Smooth muscle cell (in vitro differentiated cells): Measurements from ENCODE around the gene MAP6. TPM values are rescaled to one million over a fixed set of nuclear protein-coding genes. Genes with fewer than 3 reads are reported as not detected.

Source experiments
- DNase-seq: peaks from one replicate; lab custom pipeline; 2025; ENCODE audit not compliant: unreplicated experiment; lab: John Stamatoyannopoulos, UW
- H2AFZ ChIP-seq: fragments of 200-600 bp; sonication (generic); 2 replicates; pipeline ENCODE4 v1.6.0; 2016; ENCODE audit warnings: antibody characterized with exemption, low read depth, mild to moderate bottlenecking
- H3F3A ChIP-seq: fragments of 200-600 bp; sonication (generic); 2 replicates; pipeline ENCODE4 v1.6.0; 2017; ENCODE audit warnings: antibody characterized with exemption, low read depth
- H3K27ac ChIP-seq: fragments of 200-600 bp; sonication (generic); 2 replicates; pipeline ENCODE4 v1.5.1; 2016; ENCODE audit warnings: low read depth, mild to moderate bottlenecking
- H3K27me3 ChIP-seq: fragments of 200-600 bp; sonication (generic); 2 replicates; pipeline ENCODE4 v1.6.1; 2016; ENCODE audit warnings: low read depth, mild to moderate bottlenecking
- H3K36me3 ChIP-seq: fragments of 200-600 bp; sonication (generic); 2 replicates; pipeline ENCODE4 v1.5.1; 2016; ENCODE audit warnings: low read depth
- H3K4me1 ChIP-seq: fragments of 200-600 bp; sonication (generic); 2 replicates; pipeline ENCODE4 v1.5.1; 2016; ENCODE audit warnings: low read depth
- H3K4me2 ChIP-seq: fragments of 200-600 bp; sonication (generic); 2 replicates; pipeline ENCODE4 v1.6.0; 2016; ENCODE audit warnings: mild to moderate bottlenecking
- H3K4me3 ChIP-seq: fragments of 200-600 bp; sonication (generic); 2 replicates; pipeline ENCODE4 v1.5.1; 2016; ENCODE audit warnings: mild to moderate bottlenecking
- H3K79me2 ChIP-seq: fragments of 200-600 bp; sonication (generic); 2 replicates; pipeline ENCODE4 v1.6.0; 2016; ENCODE audit warnings: low read depth, mild to moderate bottlenecking
- H3K9ac ChIP-seq: fragments of 200-600 bp; sonication (generic); 2 replicates; pipeline ENCODE4 v1.6.0; 2016; ENCODE audit warnings: low read depth
- H3K9me3 ChIP-seq: fragments of 200-600 bp; sonication (generic); replicated peaks from 2 replicates; pipeline ENCODE4 v1.5.1; 2016; ENCODE audit warnings: low read depth
- H4K20me1 ChIP-seq: fragments of 200-600 bp; sonication (generic); 2 replicates; pipeline ENCODE4 v1.6.0; 2016; ENCODE audit warnings: low read depth
- WGBS: methylation state at CpG from one replicate; pipeline ENCODE4 v1.1.7; 2016; ENCODE audit warnings: low lambda C conversion rate; 5-methylcytosine and 5-hydroxymethylcytosine counted together
- polyA plus RNA-seq: library from polyadenylated mRNA; unstranded; fragments of >200 nt; fragmentation: Nextera tagmentation; extraction: Ambion mirVana; gene quantifications from 2 replicates; pipeline ENCODE4 v1.2.1, GENCODE V29; 2016
- small RNA-seq: library from RNA; depleted of rRNA; stranded (forward); fragments of <200 nt; gene quantifications from one replicate; pipeline ENCODE3, GENCODE V24; 2014
- total RNA-seq: library from RNA; depleted of rRNA; stranded (reverse); fragments of >200 nt; gene quantifications from 2 replicates; pipeline ENCODE4 v1.2.3, GENCODE V29; 2014
- TF ChIP-seq, protein P1 (sequence below): fragments of 200-600 bp; sonication (generic); IDR thresholded peaks from 2 replicates; pipeline ENCODE4 v1.5.1; 2017; ENCODE audit warnings: borderline replicate concordance, mild to moderate bottlenecking, antibody characterized with exemption; ENCODE audit not compliant: insufficient read depth, poor library complexity, severe bottlenecking

The MAP6 gene
- total and polyA plus RNA-seq, 2 experiments from 2014 or later, result 0.22 to 0.43 TPM

DNA sequence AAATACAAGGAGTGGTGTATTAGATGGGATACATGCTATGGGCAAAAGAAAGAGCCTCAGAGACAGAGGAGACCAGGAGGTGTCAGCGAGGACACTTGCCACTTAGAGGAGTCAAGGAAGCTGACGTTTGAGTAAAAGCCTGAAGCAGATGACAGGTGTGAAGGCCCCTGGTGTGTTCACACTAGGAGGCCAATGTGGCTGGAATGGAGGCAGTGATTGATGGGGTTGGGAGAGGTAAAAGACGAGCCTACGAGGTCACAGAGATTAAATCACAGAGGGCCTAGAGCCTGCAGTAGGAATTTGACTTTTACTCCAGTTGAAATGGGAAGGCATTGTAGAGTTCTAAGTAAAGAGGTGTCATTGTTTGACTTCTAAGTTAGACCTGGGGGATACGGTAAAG is 131.1 kb downstream of the MAP6 start:
- whole genome bisulfite sequencing, result 62% methylated on average over 5 of the region's 5 CpGs
- Histone ChIP-seq H3K4me2 (no peak overlapping the region), H3K27ac (no peak overlapping the region), H3K79me2 (no peaks in the 10 kb centered on the region), H3F3A (no peaks in the 10 kb centered on the region), H4K20me1 (no peaks in the 10 kb centered on the region), H3K27me3 (no peaks in the 10 kb centered on the region), H2AFZ (no peak overlapping the region), H3K4me3 (no peak overlapping the region), H3K36me3 (no peaks in the 10 kb centered on the region), H3K9ac (no peak overlapping the region), H3K9me3 (no peaks in the 10 kb centered on the region), H3K4me1 (no peaks in the 10 kb centered on the region)
- TF ChIP-seq, protein P1, sequence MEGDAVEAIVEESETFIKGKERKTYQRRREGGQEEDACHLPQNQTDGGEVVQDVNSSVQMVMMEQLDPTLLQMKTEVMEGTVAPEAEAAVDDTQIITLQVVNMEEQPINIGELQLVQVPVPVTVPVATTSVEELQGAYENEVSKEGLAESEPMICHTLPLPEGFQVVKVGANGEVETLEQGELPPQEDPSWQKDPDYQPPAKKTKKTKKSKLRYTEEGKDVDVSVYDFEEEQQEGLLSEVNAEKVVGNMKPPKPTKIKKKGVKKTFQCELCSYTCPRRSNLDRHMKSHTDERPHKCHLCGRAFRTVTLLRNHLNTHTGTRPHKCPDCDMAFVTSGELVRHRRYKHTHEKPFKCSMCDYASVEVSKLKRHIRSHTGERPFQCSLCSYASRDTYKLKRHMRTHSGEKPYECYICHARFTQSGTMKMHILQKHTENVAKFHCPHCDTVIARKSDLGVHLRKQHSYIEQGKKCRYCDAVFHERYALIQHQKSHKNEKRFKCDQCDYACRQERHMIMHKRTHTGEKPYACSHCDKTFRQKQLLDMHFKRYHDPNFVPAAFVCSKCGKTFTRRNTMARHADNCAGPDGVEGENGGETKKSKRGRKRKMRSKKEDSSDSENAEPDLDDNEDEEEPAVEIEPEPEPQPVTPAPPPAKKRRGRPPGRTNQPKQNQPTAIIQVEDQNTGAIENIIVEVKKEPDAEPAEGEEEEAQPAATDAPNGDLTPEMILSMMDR, result no peak
- DNase-seq, result no peak

Small RNA genes within 50 kb of the gene (small RNA-seq; reads per million reads assigned to genes)
- not detected for gene AP001922.4

Other genes starting within 250 kb of the MAP6 start
- 0.85 and 1.0 TPM in 2 replicates for gene KLHL35, start 235.8 kb downstream of the MAP6 start, total RNA-seq
- 2.8 and 3.0 TPM in 2 replicates for gene KLHL35, start 235.8 kb downstream of the MAP6 start, polyA plus RNA-seq
- gene GDPD5, start 143.1 kb downstream of the MAP6 start, total RNA-seq, result 2.3 and 3.2 TPM in 2 replicates
- 5.8 and 7.1 TPM in 2 replicates for gene GDPD5, start 143.1 kb downstream of the MAP6 start, polyA plus RNA-seq
- gene SERPINH1, start 106.8 kb downstream of the MAP6 start, total RNA-seq, result 2,653 and 2,895 TPM in 2 replicates
- gene SERPINH1, start 106.8 kb downstream of the MAP6 start, polyA plus RNA-seq, result 1,110 and 1,493 TPM in 2 replicates
- not detected in 2 replicates for gene MOGAT2, start 48.8 kb upstream of the MAP6 start, total RNA-seq
- not detected in 2 replicates for gene MOGAT2, start 48.8 kb upstream of the MAP6 start, polyA plus RNA-seq
- gene DGAT2, start 99.7 kb upstream of the MAP6 start, total RNA-seq, result 3.5 and 3.7 TPM in 2 replicates
- 1.5 and 1.8 TPM in 2 replicates for gene DGAT2, start 99.7 kb upstream of the MAP6 start, polyA plus RNA-seq
- 20.2 and 22.6 TPM in 2 replicates for gene UVRAG, start 146.2 kb upstream of the MAP6 start, total RNA-seq
- 12.9 and 18.1 TPM in 2 replicates for gene UVRAG, start 146.2 kb upstream of the MAP6 start, polyA plus RNA-seq